Heart right ventricle (tissue), 16 donors: ENCODE data around the gene ZBTB46. TPM values are rescaled to one million over a fixed set of nuclear protein-coding genes. Genes with fewer than 3 reads are reported as not detected.

Experiments used
- ATAC-seq, 8 donors: fragments of 200-7000 bp; cut with Tn5 transposase; one replicate each; pipeline ENCODE4 v1.9.1; 2020; ENCODE audit warnings: mild to moderate bottlenecking in 8 of 8, moderate library complexity in 8 of 8, moderate number of reproducible peaks in 1 of 8
- DNase-seq, 2 donors: peaks; one replicate each; pipeline ENCODE4 v3.0.0-alpha.2; 2020
- H3K27ac ChIP-seq, 10 donors: fragments of 200-600 bp; sonication (generic) in 2 of 10; one replicate each; pipeline versions ENCODE4 v1.5.0 to v1.8.0; 2020 to 2022; ENCODE audit warnings: mild to moderate bottlenecking in 3 of 10
- H3K27me3 ChIP-seq, 7 donors: fragments of 200-600 bp; one replicate each; pipeline ENCODE4 v1.8.0; 2021 to 2022; ENCODE audit warnings: mild to moderate bottlenecking in 2 of 7
- H3K36me3 ChIP-seq, 9 donors: fragments of 200-600 bp; sonication (generic) in 1 of 9; one replicate each; pipeline versions ENCODE4 v1.5.0 to v1.8.0; 2020 to 2022; ENCODE audit warnings: mild to moderate bottlenecking in 2 of 9
- H3K4me1 ChIP-seq, 9 donors: fragments of 200-600 bp; sonication (generic) in 1 of 9; one replicate each; pipeline versions ENCODE4 v1.5.0 to v1.8.0; 2020 to 2022; ENCODE audit warnings: mild to moderate bottlenecking in 4 of 9
- H3K4me3 ChIP-seq, 10 donors: fragments of 200-600 bp; sonication (generic) in 2 of 10; one replicate each; pipeline versions ENCODE4 v1.5.0 to v1.8.0; 2020 to 2022; ENCODE audit warnings: mild to moderate bottlenecking in 7 of 10, moderate library complexity in 2 of 10
- H3K9me3 ChIP-seq, 11 donors: fragments of 200-600 bp in 10 of 11; sonication (generic) in 2 of 11; one replicate each; pipeline versions ENCODE4 v1.5.0 to v1.8.0; 2013 to 2022; ENCODE audit warnings: mild to moderate bottlenecking in 2 of 11, control low read depth in 1 of 11, moderate library complexity in 1 of 11
- CTCF ChIP-seq, 9 donors: fragments of 200-600 bp; sonication (generic) in 2 of 9; IDR thresholded peaks; one replicate each; pipeline versions ENCODE4 v1.5.0 to v1.8.0; 2021 to 2022; ENCODE audit warnings: antibody characterized with exemption in 9 of 9, mild to moderate bottlenecking in 5 of 9, moderate library complexity in 1 of 9
- WGBS, 2 donors: extraction: QIAGEN DNeasy Blood & Tissue Kit; methylation state at CpG; one replicate each; pipeline ENCODE4 v1.1.7; 2013; ENCODE audit warnings: inconsistent platforms in 1 of 2; 5-methylcytosine and 5-hydroxymethylcytosine counted together
- intact Hi-C, 10 donors: fragments of 100-400 bp; cut with DNase I; formaldehyde crosslinking; loops; one replicate each; pipeline versions ENCODE4 v1.11.1 to v1.14.2; 2022
- polyA plus RNA-seq, 2 donors: library from polyadenylated mRNA; stranded (reverse); fragments of 200-250 nt; gene quantifications; one replicate each; pipeline ENCODE4 v1.2.3, GENCODE V29; 2013
- total RNA-seq, 10 donors: library from RNA; stranded (reverse); fragmentation: NEBNext Ultra II Directional in 3 of 10; extraction: Animal tissue kit (Norgen Biotek cat#: 25700) in 3 of 10; gene quantifications; one replicate each; pipeline versions ENCODE4 v1.2.1 to v1.2.4, GENCODE V29; 2021 to 2023
- donor health status: Arrhythmogenic right ventricular cardiomyopathy.
- donor health status: ischemic (EF 13 %, LVEDD 7.1; RV severe dilation, severe dysfunction).
- donor health status: healthy with polysubstance abuse.
- donor health status: DM: no; HTN: yes; CAD: no.
- donor health status: DM: no; HTN: no; CAD: no.
- donor health status: ischemic (EF 25% LVEDD 6.9; RV normal size, moderate dysfunction).
- donor health status: ischemic (EF 25% LVEDD 5.7; RV mildly dilated, moderate dysfunction).
- donor health status: healthy.
- donor health status: DM: yes; HTN: yes; CAD: no.
- donor health status: Ischemic cardiomyopathy.
- donor health status: ischemic (EF 35%, LVEDD 5.7; RV mildly dilated, moderate dysfunction).
- donor health status: nonischemic (EF 11% LVEDD 7.7; RV severe dilation, severe dysfunction).
- donor health status: DM: yes; HTN: yes; CAD: no.
- donor health status: PGD.
- donor health status: ischemic (EF 29% LVEDD 5.4; RV normal size, mild dysfunction).
- donor health status: nonischemic (EF 23%, LVEDD 6.1; RV moderate dilation, normal function).

Gene ZBTB46
- total and polyA plus RNA-seq, 12 donors = 5.6 to 25.4 (median 14.4) TPM

DNA sequence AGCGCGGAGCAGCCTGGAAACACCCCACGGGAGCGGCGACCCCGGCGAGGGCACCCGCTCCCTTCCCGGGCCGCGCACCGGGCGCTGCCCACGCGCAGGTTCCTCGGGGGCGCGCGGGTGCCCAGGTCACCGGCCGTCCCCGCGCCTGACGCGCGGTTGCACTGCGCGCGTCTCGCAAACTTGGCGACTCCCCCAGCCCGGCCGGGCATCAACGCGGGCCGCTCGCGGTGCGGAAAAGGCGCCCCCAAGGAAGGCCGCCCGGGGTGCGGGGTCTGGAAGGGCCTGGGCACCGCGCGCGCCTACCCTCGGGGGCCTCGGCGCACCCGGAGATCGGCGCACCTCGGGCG lies 555 bp upstream of the ZBTB46 start:
- Histone ChIP-seq H3K27ac (peak overlapping the region; percentile 77 to 98 (median 90)), H3K9me3 (no peaks in the 10 kb centered on the region), H3K36me3 (no peaks in the 10 kb centered on the region), H3K4me3 (peak overlapping the region; percentile 42 to 95 (median 67)), H3K27me3 (peaks cover 0 to 61% (median 0%) of the 10 kb centered on the region in 7 donors), H3K4me1 (peaks cover 26 to 69% (median 62%) of the 10 kb centered on the region in 9 donors)
- WGBS, 2 donors = 0 to 1% methylated on average over 31 to 55 of the region's 55 CpGs
- DNase-seq = no peak
- peak in 3 of 8 donors; percentile 2 to 4 (median 2) for ATAC-seq
- intact Hi-C loops = loop anchor here in 1 of 10 donors (2.0 kb wide), 1 partner anchor 27 kb away; no protein-coding TSS in a partner anchor
- no peak for TF ChIP-seq CTCF (IDR thresholded peaks at IDR 0.05)

GRCh38 chr20:63829945-63830835 lies 874 bp downstream of the ZBTB46 start:
- ATAC-seq (no peak), DNase-seq (no peak)
- WGBS, 2 donors = 1 to 2% methylated on average over 84 to 99 of the region's 99 CpGs

DNA sequence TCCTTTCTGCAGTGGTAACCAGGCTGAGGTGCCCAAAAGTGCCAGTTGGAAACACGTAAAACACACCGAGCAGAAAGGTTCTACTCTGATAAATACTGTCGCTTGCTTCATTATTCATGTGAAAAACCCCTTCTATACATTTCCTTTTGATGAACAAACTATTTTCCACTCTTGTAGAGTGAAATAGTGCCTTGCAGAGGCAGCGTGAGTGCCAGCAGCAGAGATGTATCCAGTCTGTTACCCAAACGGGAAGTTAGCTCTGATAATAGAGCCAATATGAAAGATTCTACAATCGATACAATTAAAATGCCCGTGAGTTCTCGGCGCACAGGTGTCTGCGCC lies 1.5 kb downstream of the ZBTB46 start:
- TF ChIP-seq CTCF (IDR thresholded peaks at IDR 0.05) = peak in 2 of 9 donors; percentile 1 to 6
- peaks cover 0 to 63% (median 0%) of the 10 kb centered on the region in 7 donors for H3K27me3 ChIP-seq
- H3K4me3 ChIP-seq = peak overlapping the region; percentile 30 to 97 (median 70)
- H3K36me3 ChIP-seq = peaks cover 0 to 7% (median 0%) of the 10 kb centered on the region in 9 donors
- intact Hi-C loops = loop anchor here in 4 of 10 donors (5.0 kb wide), 3 partner anchors 33 to 42 kb away; partner anchors contain the start of gene ABHD16B (in 3 of the 4)
- H3K27ac ChIP-seq = peak overlapping the region; percentile 79 to 94 (median 89)
- WGBS, 2 donors = 10% methylated on average over 10 of the region's 10 CpGs
- no peaks in the 10 kb centered on the region for H3K9me3 ChIP-seq
- no peak for DNase-seq
- no peak for ATAC-seq
- H3K4me1 ChIP-seq = peaks cover 16 to 76% (median 60%) of the 10 kb centered on the region in 9 donors

More at GRCh38 chr20:63829945-63830835, 874 bp downstream of the ZBTB46 start:
- intact Hi-C loops = loop anchor here in 5 of 10 donors (1.0 to 5.0 kb wide), 5 partner anchors 29 to 43 kb away; partner anchors contain the start of gene ABHD16B (in 3 of the 5)
- peak overlapping the region; percentile 79 to 94 (median 89) for H3K27ac ChIP-seq
- H3K4me1 ChIP-seq = peaks cover 22 to 79% (median 66%) of the 10 kb centered on the region in 9 donors
- no peaks in the 10 kb centered on the region for H3K9me3 ChIP-seq
- peaks cover 0 to 63% (median 0%) of the 10 kb centered on the region in 7 donors for H3K27me3 ChIP-seq
- TF ChIP-seq CTCF (IDR thresholded peaks at IDR 0.05) = no peak
- H3K36me3 ChIP-seq = peaks cover 0 to 7% (median 0%) of the 10 kb centered on the region in 9 donors
- peak overlapping the region; percentile 30 to 97 (median 70) for H3K4me3 ChIP-seq

GRCh38 chr20:63828951-63829350 lies 2.1 kb downstream of the ZBTB46 start:
- H3K27ac ChIP-seq = peak overlapping the region in 9 of 10 donors; percentile 32 to 94 (median 90)
- H3K4me1 ChIP-seq = peaks cover 10 to 74% (median 54%) of the 10 kb centered on the region in 9 donors
- 40 to 63% methylated on average over 10 of the region's 10 CpGs for WGBS, 2 donors
- peaks cover 0 to 61% (median 0%) of the 10 kb centered on the region in 7 donors for H3K27me3 ChIP-seq
- ATAC-seq (peak in 1 of 8 donors; percentile 5), DNase-seq (no peak)
- H3K4me3 ChIP-seq = peak overlapping the region; percentile 13 to 80 (median 66)
- H3K9me3 ChIP-seq = no peaks in the 10 kb centered on the region
- H3K36me3 ChIP-seq = peaks cover 0 to 10% (median 0%) of the 10 kb centered on the region in 9 donors
- TF ChIP-seq CTCF (IDR thresholded peaks at IDR 0.05) = peak in 3 of 9 donors; percentile 6 to 27 (median 21)
- intact Hi-C loops = loop anchor here in 4 of 10 donors (5.0 kb wide), 3 partner anchors 33 to 42 kb away; partner anchors contain the start of gene ABHD16B (in 3 of the 4)
